ENCODE data around the gene CLP1. TPM values are rescaled to one million over a fixed set of nuclear protein-coding genes. Genes with fewer than 3 reads are reported as not detected.

The CLP1 gene
- total RNA-seq, 1 experiment from 2014 or later: 23.4 TPM

DNA sequence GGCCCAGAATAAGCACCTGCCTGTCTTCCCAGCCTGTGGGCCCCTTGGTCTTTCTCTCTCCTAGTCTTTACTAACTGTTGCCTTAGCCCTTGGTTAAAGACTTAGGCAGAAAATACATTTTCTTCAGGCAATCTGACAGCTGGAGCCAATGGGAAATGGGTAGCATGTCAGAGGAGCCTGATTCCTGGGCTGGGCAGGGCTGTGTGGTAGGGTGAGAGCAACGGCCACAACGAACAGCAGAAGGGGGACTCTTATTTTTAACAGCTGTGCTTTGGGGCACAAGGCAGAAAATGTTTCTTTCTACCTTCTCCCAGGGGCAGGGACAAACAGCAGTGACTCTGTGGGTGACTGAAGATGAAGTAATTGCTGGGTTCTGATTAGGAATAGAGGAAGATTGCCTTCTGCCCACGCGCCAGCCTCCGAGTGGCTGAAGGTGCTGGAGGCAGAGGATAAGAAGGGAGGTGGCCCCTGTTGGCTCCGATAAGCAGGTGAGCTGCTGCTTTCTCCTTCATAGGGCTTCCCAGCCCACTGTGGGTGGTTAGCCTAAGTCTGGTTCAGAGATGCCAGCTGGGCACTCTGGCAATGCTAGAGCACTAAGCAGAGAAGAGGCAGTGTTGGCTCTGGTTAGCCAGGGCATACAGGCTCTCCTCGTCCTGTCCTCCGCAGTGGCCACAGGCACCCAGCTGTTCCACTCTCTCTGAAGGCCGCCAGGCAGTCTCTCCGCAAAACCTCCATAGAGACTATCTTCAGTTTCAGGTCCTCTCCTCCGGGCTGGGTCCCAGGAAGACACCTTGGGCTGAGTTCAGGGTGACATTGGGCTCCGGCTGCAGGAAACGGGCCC, 9.4 kb upstream of the CLP1 start:
- no peak overlapping the region for H3K27ac ChIP-seq
- no peaks in the 10 kb centered on the region for H3K9me2 ChIP-seq (ENCODE audit: insufficient read depth)
- H3K79me2 ChIP-seq (ENCODE audit: low read depth): no peaks in the 10 kb centered on the region
- no peak for DNase-seq
- no peak for TF ChIP-seq EZH2 (IDR thresholded peaks at IDR 0.05; ENCODE audit: low read depth)
- TF ChIP-seq, protein P1, sequence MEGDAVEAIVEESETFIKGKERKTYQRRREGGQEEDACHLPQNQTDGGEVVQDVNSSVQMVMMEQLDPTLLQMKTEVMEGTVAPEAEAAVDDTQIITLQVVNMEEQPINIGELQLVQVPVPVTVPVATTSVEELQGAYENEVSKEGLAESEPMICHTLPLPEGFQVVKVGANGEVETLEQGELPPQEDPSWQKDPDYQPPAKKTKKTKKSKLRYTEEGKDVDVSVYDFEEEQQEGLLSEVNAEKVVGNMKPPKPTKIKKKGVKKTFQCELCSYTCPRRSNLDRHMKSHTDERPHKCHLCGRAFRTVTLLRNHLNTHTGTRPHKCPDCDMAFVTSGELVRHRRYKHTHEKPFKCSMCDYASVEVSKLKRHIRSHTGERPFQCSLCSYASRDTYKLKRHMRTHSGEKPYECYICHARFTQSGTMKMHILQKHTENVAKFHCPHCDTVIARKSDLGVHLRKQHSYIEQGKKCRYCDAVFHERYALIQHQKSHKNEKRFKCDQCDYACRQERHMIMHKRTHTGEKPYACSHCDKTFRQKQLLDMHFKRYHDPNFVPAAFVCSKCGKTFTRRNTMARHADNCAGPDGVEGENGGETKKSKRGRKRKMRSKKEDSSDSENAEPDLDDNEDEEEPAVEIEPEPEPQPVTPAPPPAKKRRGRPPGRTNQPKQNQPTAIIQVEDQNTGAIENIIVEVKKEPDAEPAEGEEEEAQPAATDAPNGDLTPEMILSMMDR (conservative IDR thresholded peaks at IDR 0.05): no peak
- no peaks in the 10 kb centered on the region for H3K36me3 ChIP-seq (ENCODE audit: low read depth)
- no peak overlapping the region for H3K4me3 ChIP-seq
- intact Hi-C loops (cut with micrococcal nuclease; ENCODE audit: unreplicated experiment): no loop called here
- no peaks in the 10 kb centered on the region for H3K9me3 ChIP-seq (ENCODE audit: insufficient read depth, low read depth)
- ChIA-PET CTCF (interaction anchor here (0.6 to 1.3 kb wide), 3 partner anchors 8 to 398 kb away, joined by 3 to 4 read pairs (median 4); no protein-coding TSS in a partner anchor), POLR2A (ENCODE audit: unreplicated experiment) (no interaction called here)
- H2AFZ ChIP-seq: no peak overlapping the region
- no peak overlapping the region for H3K4me2 ChIP-seq
- H3K4me1 ChIP-seq (replicated peaks; ENCODE audit: insufficient read depth): peaks cover 3% of the 10 kb centered on the region; the same call in 1 of the 2 replicates
- H4K20me1 ChIP-seq (ENCODE audit: insufficient read depth): no peaks in the 10 kb centered on the region
- H3F3A ChIP-seq (ENCODE audit: insufficient read depth, low read depth): no peaks in the 10 kb centered on the region; the same call in 1 of the 2 replicates
- peaks cover 53% of the 10 kb centered on the region for H3K27me3 ChIP-seq (ENCODE audit: insufficient read depth, low read depth)
- BruUV-seq (replicated peaks): no TSS peak

DNA sequence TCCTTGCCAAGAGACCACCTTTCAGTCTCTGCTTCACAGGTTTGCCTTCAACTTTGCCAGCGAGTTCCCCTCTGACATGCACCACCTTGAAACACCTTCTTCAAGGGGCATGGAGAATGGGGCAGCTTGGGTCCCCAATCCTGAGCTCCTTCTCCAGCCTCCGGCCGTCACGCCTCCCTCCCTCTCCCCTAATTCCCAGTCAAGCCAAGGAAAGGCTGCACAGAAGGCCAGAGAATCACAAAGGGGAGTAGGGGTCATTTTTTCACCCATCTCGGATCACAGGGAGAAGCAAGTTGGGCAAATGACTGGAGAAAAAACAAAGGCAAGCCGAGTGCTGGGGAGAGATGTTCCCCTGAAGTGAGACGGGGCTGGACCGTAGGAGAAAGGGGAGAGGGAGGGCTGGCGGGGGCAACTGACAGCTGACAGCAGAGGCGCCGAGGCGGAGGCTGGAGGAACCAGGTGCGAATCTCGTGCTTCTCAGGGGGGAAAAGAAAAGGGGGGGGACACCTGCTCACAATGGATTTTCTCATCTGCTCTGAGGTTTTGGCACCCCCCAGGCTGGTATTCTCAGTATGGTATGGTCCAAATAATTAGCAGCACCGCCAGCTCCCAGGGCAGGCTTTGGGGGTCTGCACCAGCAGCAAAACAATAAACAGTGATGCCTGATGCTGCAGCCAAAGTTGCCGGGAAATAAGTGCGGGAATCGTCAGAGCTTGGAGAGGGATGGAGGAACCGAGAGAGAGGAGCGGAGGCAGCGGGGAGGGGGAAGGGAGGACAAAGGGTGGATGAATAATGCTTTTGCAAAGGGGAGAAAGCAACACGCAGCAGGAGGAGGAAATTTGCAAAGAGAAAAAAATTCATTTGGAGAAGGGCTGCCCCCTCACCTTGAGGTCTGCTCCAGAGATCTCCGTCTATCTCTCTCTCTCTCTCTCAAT, 8.5 kb upstream of the CLP1 start:
- intact Hi-C loops (cut with micrococcal nuclease; ENCODE audit: unreplicated experiment): no loop called here
- DNase-seq: no peak
- Histone ChIP-seq H3K79me2 (ENCODE audit: low read depth) (no peaks in the 10 kb centered on the region), H3K9me3 (ENCODE audit: insufficient read depth, low read depth) (no peaks in the 10 kb centered on the region), H3F3A (ENCODE audit: insufficient read depth, low read depth) (no peaks in the 10 kb centered on the region; the same call in 1 of the 2 replicates), H3K9me2 (ENCODE audit: insufficient read depth) (no peaks in the 10 kb centered on the region), H3K27me3 (ENCODE audit: insufficient read depth, low read depth) (peaks cover 53% of the 10 kb centered on the region), H3K36me3 (ENCODE audit: low read depth) (no peaks in the 10 kb centered on the region), H2AFZ (no peak overlapping the region), H3K4me2 (peak overlapping the region; percentile 45), H3K4me3 (no peak overlapping the region), H3K27ac (no peak overlapping the region), H4K20me1 (ENCODE audit: insufficient read depth) (no peaks in the 10 kb centered on the region), H3K4me1 (replicated peaks; ENCODE audit: insufficient read depth) (peaks cover 3% of the 10 kb centered on the region; the same call in 1 of the 2 replicates)
- TSS peak; percentile 33 for BruUV-seq (replicated peaks)
- POLR2A ChIA-PET (ENCODE audit: unreplicated experiment): interaction anchor here (0.6 to 0.9 kb wide), 2 partner anchors 43 to 258 kb away, joined by 3 read pairs; no protein-coding TSS in a partner anchor
- CTCF ChIA-PET: interaction anchor here (0.7 to 1.3 kb wide), 3 partner anchors 9 to 217 kb away, joined by 4 read pairs; no protein-coding TSS in a partner anchor
- TF ChIP-seq EZH2 (IDR thresholded peaks at IDR 0.05; ENCODE audit: low read depth): no peak; the same call in 1 of the 2 replicates

DNA sequence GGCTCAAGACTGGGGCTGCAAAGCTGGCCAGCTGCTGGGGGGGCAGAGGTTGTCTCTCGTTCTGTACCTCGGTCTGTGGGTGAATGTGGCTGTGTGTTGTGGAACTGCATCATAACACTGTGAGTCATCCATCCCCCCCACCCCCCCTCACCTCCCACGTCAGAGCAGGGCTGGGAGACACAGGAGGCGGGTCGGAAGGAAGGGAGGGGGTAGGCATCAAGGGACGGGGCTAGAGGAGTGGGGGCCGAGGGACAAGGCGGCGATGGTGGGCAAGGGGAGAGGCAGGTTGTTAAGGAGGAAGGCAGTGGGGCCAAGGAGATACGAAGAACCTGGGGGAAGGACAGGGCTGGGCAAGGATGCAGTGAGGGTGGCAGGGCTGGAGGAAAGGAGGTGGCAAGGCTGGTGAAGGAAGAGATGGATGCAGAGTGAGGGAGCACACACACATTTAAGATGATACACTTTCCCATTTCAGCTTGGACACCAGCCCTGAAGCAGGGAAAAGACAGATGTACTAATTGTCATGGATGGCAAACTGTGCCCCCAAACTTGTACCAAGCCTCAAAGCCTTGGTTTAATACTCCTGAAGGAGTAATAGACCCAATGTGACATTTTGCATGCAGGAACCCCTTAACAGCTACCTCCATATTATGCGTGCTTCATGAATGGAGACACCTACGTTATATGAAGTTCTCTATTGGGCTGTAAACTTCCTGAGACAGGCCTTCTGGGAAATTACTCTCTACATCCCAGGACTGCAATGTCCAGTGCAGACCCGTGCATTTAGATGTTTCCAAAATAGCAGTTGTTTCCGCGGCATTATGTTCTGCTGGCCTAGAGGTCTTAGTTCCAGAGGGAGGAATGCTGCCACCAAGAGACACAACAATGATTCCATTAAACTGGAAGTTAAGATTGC, 7.5 kb upstream of the CLP1 start, which contains the start of gene YPEL4:
YPEL4 (minus strand) TSS at position 87 of the 913 bp plus-strand sequence. CDS start 2,805 bp downstream, outside the sequence.
- H3K9me2 ChIP-seq (ENCODE audit: insufficient read depth): no peaks in the 10 kb centered on the region
- H3F3A ChIP-seq (ENCODE audit: insufficient read depth, low read depth): no peaks in the 10 kb centered on the region; the same call in 1 of the 2 replicates
- H3K27ac ChIP-seq: no peak within 1 kb of the TSS
- no peak for DNase-seq
- no TSS peak for BruUV-seq (replicated peaks)
- peak within 1 kb of the TSS; percentile 45 for H3K4me2 ChIP-seq
- H2AFZ ChIP-seq: no peak within 1 kb of the TSS
- H3K79me2 ChIP-seq (ENCODE audit: low read depth): no peaks in the 10 kb centered on the region
- TF ChIP-seq, protein P1 (conservative IDR thresholded peaks at IDR 0.05): no peak
- TF ChIP-seq EZH2 (IDR thresholded peaks at IDR 0.05; ENCODE audit: low read depth): no peak
- H3K4me1 ChIP-seq (replicated peaks; ENCODE audit: insufficient read depth): 0 out of 2 replicates have a peak, but pooled peaks cover under 1% of the 10 kb centered on the region
- POLR2A ChIA-PET (ENCODE audit: unreplicated experiment): interaction anchor here (0.6 to 0.9 kb wide), 2 partner anchors 42 to 259 kb away, joined by 3 read pairs; no protein-coding TSS in a partner anchor
- CTCF ChIA-PET: interaction anchor here (0.7 kb wide), 2 partner anchors 18 to 218 kb away, joined by 4 read pairs; no protein-coding TSS in a partner anchor
- H3K27me3 ChIP-seq (ENCODE audit: insufficient read depth, low read depth): peaks cover 51% of the 10 kb centered on the region
- intact Hi-C loops (cut with micrococcal nuclease; ENCODE audit: unreplicated experiment): no loop called here
- no peaks in the 10 kb centered on the region for H4K20me1 ChIP-seq (ENCODE audit: insufficient read depth)
- H3K4me3 ChIP-seq: no peak within 1 kb of the TSS
- H3K9me3 ChIP-seq (ENCODE audit: insufficient read depth, low read depth): no peaks in the 10 kb centered on the region
- H3K36me3 ChIP-seq (ENCODE audit: low read depth): no peaks in the 10 kb centered on the region
